ENCODE results near the gene SCUBE2.
"Not testable (repeated sequence)": the region's sequence is repeated elsewhere in the genome, so short reads cannot be mapped to it uniquely, and the experiment has no call there.

Gene SCUBE2

GRCh38 chr11:9002920-9003572 is 88.4 kb downstream of the SCUBE2 start:
- H3K27me3 Mint-ChIP-seq, result peaks cover 57% of the 10 kb centered on the region

GRCh38 chr11:9001736-9002135 is 89.7 kb downstream of the SCUBE2 start:
- Mint-ChIP-seq H3K9me3 (no peaks in the 10 kb centered on the region), H3K36me3 (ENCODE audit: low read depth) (no peaks in the 10 kb centered on the region), H3K4me3 (no peak overlapping the region), H3K27ac (no peak overlapping the region), H3K27me3 (peaks cover 50% of the 10 kb centered on the region), H3K4me1 (ENCODE audit: low read depth) (peaks cover 30% of the 10 kb centered on the region)

More at GRCh38 chr11:9002920-9003572, 88.4 kb downstream of the SCUBE2 start:
- peaks cover 30% of the 10 kb centered on the region for H3K4me1 Mint-ChIP-seq (ENCODE audit: low read depth)
- peak overlapping the region; percentile 72 for H3K4me3 Mint-ChIP-seq
- H3K27ac Mint-ChIP-seq, result peak overlapping the region; percentile 57
- H3K9me3 Mint-ChIP-seq, result no peaks in the 10 kb centered on the region
- no peaks in the 10 kb centered on the region for H3K36me3 Mint-ChIP-seq (ENCODE audit: low read depth)

- H3K36me3 Mint-ChIP-seq (ENCODE audit: low read depth), result no peaks in the 10 kb centered on the region
- no peak overlapping the region for H3K4me3 Mint-ChIP-seq
- H3K4me1 Mint-ChIP-seq (ENCODE audit: low read depth), result peaks cover 20% of the 10 kb centered on the region
- H3K9me3 Mint-ChIP-seq, result no peaks in the 10 kb centered on the region
- peaks cover 32% of the 10 kb centered on the region for H3K27me3 Mint-ChIP-seq
- H3K27ac Mint-ChIP-seq, result no peak overlapping the region
These were observed 93.4 kb downstream of the SCUBE2 start for GRCh38 chr11:8998017-8998416.

GRCh38 chr11:8997451-8997850 is 93.9 kb downstream of the SCUBE2 start:
- peaks cover 32% of the 10 kb centered on the region for H3K27me3 Mint-ChIP-seq
- H3K4me3 Mint-ChIP-seq, result no peak overlapping the region
- H3K4me1 Mint-ChIP-seq (ENCODE audit: low read depth), result peaks cover 15% of the 10 kb centered on the region
- H3K27ac Mint-ChIP-seq, result no peak overlapping the region
- H3K36me3 Mint-ChIP-seq (ENCODE audit: low read depth), result no peaks in the 10 kb centered on the region
- no peaks in the 10 kb centered on the region for H3K9me3 Mint-ChIP-seq

- H3K9me3 Mint-ChIP-seq, result no peaks in the 10 kb centered on the region
- H3K4me1 Mint-ChIP-seq (ENCODE audit: low read depth), result no peaks in the 10 kb centered on the region
- H3K27me3 Mint-ChIP-seq, result peaks cover 20% of the 10 kb centered on the region
- H3K27ac Mint-ChIP-seq, result no peak overlapping the region
- H3K4me3 Mint-ChIP-seq, result no peak overlapping the region
- H3K36me3 Mint-ChIP-seq (ENCODE audit: low read depth), result no peaks in the 10 kb centered on the region
These were observed 101.9 kb downstream of the SCUBE2 start for GRCh38 chr11:8989453-8989852.

GRCh38 chr11:8988329-8989234 is 102.8 kb downstream of the SCUBE2 start:
- Mint-ChIP-seq H3K36me3 (ENCODE audit: low read depth) (no peaks in the 10 kb centered on the region), H3K9me3 (no peaks in the 10 kb centered on the region), H3K27me3 (peaks cover 20% of the 10 kb centered on the region), H3K4me1 (ENCODE audit: low read depth) (no peaks in the 10 kb centered on the region), H3K27ac (no peak overlapping the region), H3K4me3 (no peak overlapping the region)

GRCh38 chr11:8987446-8987845 is 104.0 kb downstream of the SCUBE2 start:
- Mint-ChIP-seq H3K27me3 (peaks cover 20% of the 10 kb centered on the region), H3K4me1 (ENCODE audit: low read depth) (no peaks in the 10 kb centered on the region), H3K4me3 (no peak overlapping the region), H3K27ac (no peak overlapping the region), H3K36me3 (ENCODE audit: low read depth) (no peaks in the 10 kb centered on the region), H3K9me3 (no peaks in the 10 kb centered on the region)

- peaks cover 20% of the 10 kb centered on the region for H3K27me3 Mint-ChIP-seq
- not testable (repeated sequence) for H3K4me1 Mint-ChIP-seq (ENCODE audit: low read depth); H3K27ac Mint-ChIP-seq; H3K4me3 Mint-ChIP-seq; H3K36me3 Mint-ChIP-seq (ENCODE audit: low read depth); H3K9me3 Mint-ChIP-seq
These were observed 104.6 kb downstream of the SCUBE2 start for GRCh38 chr11:8986772-8987171.

GRCh38 chr11:8985462-8985861 is 105.9 kb downstream of the SCUBE2 start:
- no peaks in the 10 kb centered on the region for H3K36me3 Mint-ChIP-seq (ENCODE audit: low read depth)
- H3K4me3 Mint-ChIP-seq, result no peak overlapping the region
- H3K27ac Mint-ChIP-seq, result no peak overlapping the region
- H3K4me1 Mint-ChIP-seq (ENCODE audit: low read depth), result no peaks in the 10 kb centered on the region
- no peaks in the 10 kb centered on the region for H3K9me3 Mint-ChIP-seq
- H3K27me3 Mint-ChIP-seq, result peaks cover 15% of the 10 kb centered on the region

GRCh38 chr11:8983552-8983951 is 107.8 kb downstream of the SCUBE2 start:
- no peaks in the 10 kb centered on the region for H3K36me3 Mint-ChIP-seq (ENCODE audit: low read depth)

GRCh38 chr11:8980485-8980884 is 110.9 kb downstream of the SCUBE2 start:
- Mint-ChIP-seq H3K36me3 (ENCODE audit: low read depth) (no peaks in the 10 kb centered on the region), H3K9me3 (no peaks in the 10 kb centered on the region), H3K27me3 (no peaks in the 10 kb centered on the region), H3K4me3 (no peak overlapping the region), H3K4me1 (ENCODE audit: low read depth) (no peaks in the 10 kb centered on the region), H3K27ac (no peak overlapping the region)

More at GRCh38 chr11:8983552-8983951, 107.8 kb downstream of the SCUBE2 start:
- Mint-ChIP-seq H3K4me1 (ENCODE audit: low read depth) (no peaks in the 10 kb centered on the region), H3K27me3 (no peaks in the 10 kb centered on the region), H3K4me3 (no peak overlapping the region), H3K27ac (no peak overlapping the region), H3K9me3 (no peaks in the 10 kb centered on the region)

- H3K9me3 Mint-ChIP-seq; H3K4me3 Mint-ChIP-seq; H3K36me3 Mint-ChIP-seq (ENCODE audit: low read depth); H3K27me3 Mint-ChIP-seq; H3K27ac Mint-ChIP-seq; H3K4me1 Mint-ChIP-seq (ENCODE audit: low read depth): not testable (repeated sequence)
These were observed 112.0 kb downstream of the SCUBE2 start for GRCh38 chr11:8979365-8979764.

GRCh38 chr11:8973121-8973520 is 118.3 kb downstream of the SCUBE2 start:
- no peaks in the 10 kb centered on the region for H3K4me1 Mint-ChIP-seq (ENCODE audit: low read depth)
- H3K36me3 Mint-ChIP-seq (ENCODE audit: low read depth), result no peaks in the 10 kb centered on the region
- H3K9me3 Mint-ChIP-seq, result no peaks in the 10 kb centered on the region
- H3K27ac Mint-ChIP-seq, result no peak overlapping the region
- no peak overlapping the region for H3K4me3 Mint-ChIP-seq
- H3K27me3 Mint-ChIP-seq, result no peaks in the 10 kb centered on the region

GRCh38 chr11:8971924-8972316 is 119.5 kb downstream of the SCUBE2 start:
- no peaks in the 10 kb centered on the region for H3K9me3 Mint-ChIP-seq
- no peaks in the 10 kb centered on the region for H3K4me1 Mint-ChIP-seq (ENCODE audit: low read depth)
- no peak overlapping the region for H3K27ac Mint-ChIP-seq
- H3K27me3 Mint-ChIP-seq, result no peaks in the 10 kb centered on the region
- no peak overlapping the region for H3K4me3 Mint-ChIP-seq
- H3K36me3 Mint-ChIP-seq (ENCODE audit: low read depth), result no peaks in the 10 kb centered on the region

GRCh38 chr11:8971196-8971923 is 120.0 kb downstream of the SCUBE2 start:
- Mint-ChIP-seq H3K4me3 (no peak overlapping the region), H3K9me3 (no peaks in the 10 kb centered on the region), H3K4me1 (ENCODE audit: low read depth) (peaks cover 4% of the 10 kb centered on the region), H3K36me3 (ENCODE audit: low read depth) (no peaks in the 10 kb centered on the region), H3K27ac (no peak overlapping the region), H3K27me3 (no peaks in the 10 kb centered on the region)

Measured in stimulated activated naive CD8-positive, alpha-beta T cell treated with anti-CD3 and anti-CD28 coated beads, Interleukin-15, Interleukin-2, amounts not matched to agents 100 ng/mL and 50 ng/mL, for 24 hours (primary cell).